Upper lobe of left lung (tissue), 4 donors: ENCODE results near the gene CPSF6.
"Not testable (repeated sequence)": the region's sequence is repeated elsewhere in the genome, so short reads cannot be mapped to it uniquely, and the experiment has no call there.

ENCODE experiments used
- CTCF ChIP-seq, 6 experiments: fragments of 450-650 bp in 4 of 6; fragments of 200-600 bp in 2 of 6; sonication (generic) in 2 of 6; IDR thresholded peaks; one replicate each; pipeline ENCODE4 v1.5.1; 2016 to 2019; ENCODE audit warnings: antibody characterized with exemption in 6 of 6
- POLR2A ChIP-seq, 4 donors: fragments of 450-650 bp; IDR thresholded peaks; one replicate each; pipeline ENCODE4 v1.5.1; 2016 to 2017; ENCODE audit warnings: antibody characterized with exemption in 4 of 4, mild to moderate bottlenecking in 2 of 4
- POLR2AphosphoS5 ChIP-seq, 2 donors: sonication (generic); formaldehyde crosslinking; IDR thresholded peaks; one replicate each; pipeline ENCODE4 v1.5.1; 2017; ENCODE audit warnings: antibody characterized with exemption in 2 of 2

DNA sequence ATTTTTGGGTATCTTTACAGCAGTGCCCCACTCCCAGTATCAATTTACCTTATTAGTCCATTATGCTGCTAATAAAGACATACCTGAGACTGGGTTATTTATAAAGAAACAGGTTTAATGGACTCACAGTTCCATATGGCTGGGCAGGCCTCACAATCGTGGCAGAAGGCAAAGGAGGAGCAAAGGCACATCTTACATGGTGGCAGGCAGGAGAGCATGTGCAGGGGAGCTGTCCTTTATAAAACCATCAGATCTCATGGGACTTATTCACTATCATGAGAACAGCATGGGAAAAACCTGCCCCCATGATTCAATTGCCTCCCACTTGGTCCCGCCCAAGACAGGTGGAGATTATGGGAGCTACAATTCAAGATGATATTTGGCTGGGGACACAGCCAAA, 77.9 kb downstream of the CPSF6 start:
- not testable (repeated sequence) for TF ChIP-seq CTCF, POLR2AphosphoS5, POLR2A (IDR thresholded peaks at IDR 0.05)
